Measurements from ENCODE around the gene HCCS. TPM values are rescaled to one million over a fixed set of nuclear protein-coding genes. Genes with fewer than 3 reads are reported as not detected.

The HCCS gene
- total and polyA plus RNA-seq, 2 of the 13 experiments (the other 11 are each of a cell fraction or from before 2014, with no cell fraction given) = 15.4 to 16.7 TPM

DNA sequence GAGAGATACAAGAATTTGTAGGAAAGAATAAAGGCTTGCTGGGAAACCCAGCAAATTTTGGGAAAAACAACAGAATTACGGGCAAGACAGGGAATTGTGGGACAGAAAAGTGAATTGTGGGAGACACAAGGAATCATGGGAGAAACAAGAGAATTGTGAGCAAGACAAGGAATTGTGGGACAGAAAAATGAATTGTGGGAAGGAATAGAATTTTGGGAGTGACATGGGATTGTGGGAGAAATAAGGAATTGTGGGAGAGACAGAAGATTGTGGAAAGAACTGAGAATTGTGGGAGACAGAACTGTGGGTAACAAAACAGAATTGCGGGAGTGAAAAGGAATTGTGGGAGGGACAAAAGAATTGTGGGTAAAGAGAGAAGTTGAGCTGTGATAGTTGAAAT is 1.2 kb upstream of the HCCS start (continued):
- TF ChIP-seq GABPA (IDR thresholded peaks at IDR 0.05; ENCODE audit: low read depth, low read length) (no peak), GABPA (CRISPR knock-in tag; IDR thresholded peaks at IDR 0.05; ENCODE audit: low read depth) (peak; percentile 71; the same call in 1 of the 2 replicates), ZNF615 (CRISPR knock-in tag; IDR thresholded peaks at IDR 0.05; ENCODE audit: borderline replicate concordance) (no peak), POGZ (CRISPR knock-in tag; IDR thresholded peaks at IDR 0.05) (peak; percentile 83), GTF2F1 (IDR thresholded peaks at IDR 0.05; ENCODE audit: low read length) (no peak), ZC3H4 (CRISPR knock-in tag; IDR thresholded peaks at IDR 0.05; ENCODE audit: borderline replicate concordance) (no peak), ELF3 (CRISPR knock-in tag; IDR thresholded peaks at IDR 0.05) (no peak), MATR3 (CRISPR knock-in tag; IDR thresholded peaks at IDR 0.05) (no peak), PAF1 (CRISPR knock-in tag; IDR thresholded peaks at IDR 0.05) (no peak), KAT7 (CRISPR knock-in tag; IDR thresholded peaks at IDR 0.05; ENCODE audit: borderline replicate concordance) (no peak), FOXK2 (IDR thresholded peaks at IDR 0.05) (no peak), ZNF432 (CRISPR knock-in tag; IDR thresholded peaks at IDR 0.05; ENCODE audit: borderline replicate concordance) (no peak), ZNF549 (CRISPR knock-in tag; IDR thresholded peaks at IDR 0.05) (no peak), FOXA3 (CRISPR knock-in tag; IDR thresholded peaks at IDR 0.05) (no peak), FOXP1 (IDR thresholded peaks at IDR 0.05) (no peak), FOXP1 (CRISPR knock-in tag; IDR thresholded peaks at IDR 0.05) (no peak), SAFB2 (CRISPR knock-in tag; IDR thresholded peaks at IDR 0.05; ENCODE audit: borderline replicate concordance, low read depth) (no peak), ZBTB7B (CRISPR knock-in tag; IDR thresholded peaks at IDR 0.05) (no peak), PHF21A (CRISPR knock-in tag; IDR thresholded peaks at IDR 0.05) (no peak), FOXO1 (CRISPR knock-in tag; IDR thresholded peaks at IDR 0.05) (no peak), MXI1 (IDR thresholded peaks at IDR 0.05; ENCODE audit: borderline replicate concordance, low read depth, low read length) (no peak), GATAD1 (CRISPR knock-in tag; IDR thresholded peaks at IDR 0.05) (peak; percentile 86)
- TF ChIP-seq, protein P1, sequence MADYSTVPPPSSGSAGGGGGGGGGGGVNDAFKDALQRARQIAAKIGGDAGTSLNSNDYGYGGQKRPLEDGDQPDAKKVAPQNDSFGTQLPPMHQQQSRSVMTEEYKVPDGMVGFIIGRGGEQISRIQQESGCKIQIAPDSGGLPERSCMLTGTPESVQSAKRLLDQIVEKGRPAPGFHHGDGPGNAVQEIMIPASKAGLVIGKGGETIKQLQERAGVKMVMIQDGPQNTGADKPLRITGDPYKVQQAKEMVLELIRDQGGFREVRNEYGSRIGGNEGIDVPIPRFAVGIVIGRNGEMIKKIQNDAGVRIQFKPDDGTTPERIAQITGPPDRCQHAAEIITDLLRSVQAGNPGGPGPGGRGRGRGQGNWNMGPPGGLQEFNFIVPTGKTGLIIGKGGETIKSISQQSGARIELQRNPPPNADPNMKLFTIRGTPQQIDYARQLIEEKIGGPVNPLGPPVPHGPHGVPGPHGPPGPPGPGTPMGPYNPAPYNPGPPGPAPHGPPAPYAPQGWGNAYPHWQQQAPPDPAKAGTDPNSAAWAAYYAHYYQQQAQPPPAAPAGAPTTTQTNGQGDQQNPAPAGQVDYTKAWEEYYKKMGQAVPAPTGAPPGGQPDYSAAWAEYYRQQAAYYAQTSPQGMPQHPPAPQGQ (CRISPR knock-in tag; IDR thresholded peaks at IDR 0.05; ENCODE audit: borderline replicate concordance) = no peak
- TF ChIP-seq, protein P2, sequence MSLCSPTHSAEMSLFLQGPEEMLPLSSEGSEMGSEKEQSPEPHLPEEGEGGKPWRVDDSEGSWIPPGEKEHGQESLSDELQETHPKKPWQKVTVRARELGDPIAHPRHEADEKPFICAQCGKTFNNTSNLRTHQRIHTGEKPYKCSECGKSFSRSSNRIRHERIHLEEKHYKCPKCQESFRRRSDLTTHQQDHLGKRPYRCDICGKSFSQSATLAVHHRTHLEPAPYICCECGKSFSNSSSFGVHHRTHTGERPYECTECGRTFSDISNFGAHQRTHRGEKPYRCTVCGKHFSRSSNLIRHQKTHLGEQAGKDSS (CRISPR knock-in tag; IDR thresholded peaks at IDR 0.05; ENCODE audit: borderline replicate concordance, low read depth) = no peak
- TF ChIP-seq, protein P3, sequence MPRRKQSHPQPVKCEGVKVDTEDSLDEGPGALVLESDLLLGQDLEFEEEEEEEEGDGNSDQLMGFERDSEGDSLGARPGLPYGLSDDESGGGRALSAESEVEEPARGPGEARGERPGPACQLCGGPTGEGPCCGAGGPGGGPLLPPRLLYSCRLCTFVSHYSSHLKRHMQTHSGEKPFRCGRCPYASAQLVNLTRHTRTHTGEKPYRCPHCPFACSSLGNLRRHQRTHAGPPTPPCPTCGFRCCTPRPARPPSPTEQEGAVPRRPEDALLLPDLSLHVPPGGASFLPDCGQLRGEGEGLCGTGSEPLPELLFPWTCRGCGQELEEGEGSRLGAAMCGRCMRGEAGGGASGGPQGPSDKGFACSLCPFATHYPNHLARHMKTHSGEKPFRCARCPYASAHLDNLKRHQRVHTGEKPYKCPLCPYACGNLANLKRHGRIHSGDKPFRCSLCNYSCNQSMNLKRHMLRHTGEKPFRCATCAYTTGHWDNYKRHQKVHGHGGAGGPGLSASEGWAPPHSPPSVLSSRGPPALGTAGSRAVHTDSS (CRISPR knock-in tag; conservative IDR thresholded peaks at IDR 0.05) = no peak
- TF ChIP-seq, protein P4, sequence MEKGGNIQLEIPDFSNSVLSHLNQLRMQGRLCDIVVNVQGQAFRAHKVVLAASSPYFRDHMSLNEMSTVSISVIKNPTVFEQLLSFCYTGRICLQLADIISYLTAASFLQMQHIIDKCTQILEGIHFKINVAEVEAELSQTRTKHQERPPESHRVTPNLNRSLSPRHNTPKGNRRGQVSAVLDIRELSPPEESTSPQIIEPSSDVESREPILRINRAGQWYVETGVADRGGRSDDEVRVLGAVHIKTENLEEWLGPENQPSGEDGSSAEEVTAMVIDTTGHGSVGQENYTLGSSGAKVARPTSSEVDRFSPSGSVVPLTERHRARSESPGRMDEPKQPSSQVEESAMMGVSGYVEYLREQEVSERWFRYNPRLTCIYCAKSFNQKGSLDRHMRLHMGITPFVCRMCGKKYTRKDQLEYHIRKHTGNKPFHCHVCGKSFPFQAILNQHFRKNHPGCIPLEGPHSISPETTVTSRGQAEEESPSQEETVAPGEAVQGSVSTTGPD (CRISPR knock-in tag; IDR thresholded peaks at IDR 0.05) = no peak
- TF ChIP-seq, protein P5, sequence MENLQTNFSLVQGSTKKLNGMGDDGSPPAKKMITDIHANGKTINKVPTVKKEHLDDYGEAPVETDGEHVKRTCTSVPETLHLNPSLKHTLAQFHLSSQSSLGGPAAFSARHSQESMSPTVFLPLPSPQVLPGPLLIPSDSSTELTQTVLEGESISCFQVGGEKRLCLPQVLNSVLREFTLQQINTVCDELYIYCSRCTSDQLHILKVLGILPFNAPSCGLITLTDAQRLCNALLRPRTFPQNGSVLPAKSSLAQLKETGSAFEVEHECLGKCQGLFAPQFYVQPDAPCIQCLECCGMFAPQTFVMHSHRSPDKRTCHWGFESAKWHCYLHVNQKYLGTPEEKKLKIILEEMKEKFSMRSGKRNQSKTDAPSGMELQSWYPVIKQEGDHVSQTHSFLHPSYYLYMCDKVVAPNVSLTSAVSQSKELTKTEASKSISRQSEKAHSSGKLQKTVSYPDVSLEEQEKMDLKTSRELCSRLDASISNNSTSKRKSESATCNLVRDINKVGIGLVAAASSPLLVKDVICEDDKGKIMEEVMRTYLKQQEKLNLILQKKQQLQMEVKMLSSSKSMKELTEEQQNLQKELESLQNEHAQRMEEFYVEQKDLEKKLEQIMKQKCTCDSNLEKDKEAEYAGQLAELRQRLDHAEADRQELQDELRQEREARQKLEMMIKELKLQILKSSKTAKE (CRISPR knock-in tag; IDR thresholded peaks at IDR 0.05; ENCODE audit: borderline replicate concordance) = no peak

Measured in HepG2 (cell line).